ENCODE data around the gene SPATA33.

Gene SPATA33

GRCh38 chr16:89711601-89712273, 54.1 kb downstream of the SPATA33 start:
- DNase-seq, result peak; percentile 56

DNA sequence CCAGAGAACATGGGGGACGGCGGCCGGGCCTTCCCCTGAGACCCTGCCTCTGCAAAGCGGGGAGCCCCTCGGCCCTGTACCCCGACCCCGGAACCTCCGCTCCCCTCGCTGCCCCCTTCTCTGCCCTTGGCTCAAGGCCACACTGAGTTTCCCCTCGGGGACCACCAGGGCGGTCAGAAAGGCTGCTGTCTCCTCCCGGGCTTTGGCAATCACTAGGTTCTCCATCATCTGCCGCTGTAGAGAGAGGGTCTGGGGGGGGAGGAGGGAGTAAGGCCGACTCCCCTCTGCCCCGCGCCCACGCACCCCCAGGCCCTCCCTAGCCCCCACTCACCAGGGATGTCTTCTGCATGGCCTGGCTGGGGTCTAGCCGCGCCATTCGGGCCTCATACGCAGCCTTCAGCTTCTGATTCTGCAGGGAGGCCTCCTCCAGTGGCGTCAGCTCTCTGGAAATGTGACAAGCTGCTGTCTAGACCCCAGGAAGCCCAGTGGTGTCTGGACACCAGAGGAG, 54.7 kb downstream of the SPATA33 start:
- no peak for DNase-seq

GRCh38 chr16:89716493-89716892, 58.9 kb downstream of the SPATA33 start:
- no peak for DNase-seq

DNA sequence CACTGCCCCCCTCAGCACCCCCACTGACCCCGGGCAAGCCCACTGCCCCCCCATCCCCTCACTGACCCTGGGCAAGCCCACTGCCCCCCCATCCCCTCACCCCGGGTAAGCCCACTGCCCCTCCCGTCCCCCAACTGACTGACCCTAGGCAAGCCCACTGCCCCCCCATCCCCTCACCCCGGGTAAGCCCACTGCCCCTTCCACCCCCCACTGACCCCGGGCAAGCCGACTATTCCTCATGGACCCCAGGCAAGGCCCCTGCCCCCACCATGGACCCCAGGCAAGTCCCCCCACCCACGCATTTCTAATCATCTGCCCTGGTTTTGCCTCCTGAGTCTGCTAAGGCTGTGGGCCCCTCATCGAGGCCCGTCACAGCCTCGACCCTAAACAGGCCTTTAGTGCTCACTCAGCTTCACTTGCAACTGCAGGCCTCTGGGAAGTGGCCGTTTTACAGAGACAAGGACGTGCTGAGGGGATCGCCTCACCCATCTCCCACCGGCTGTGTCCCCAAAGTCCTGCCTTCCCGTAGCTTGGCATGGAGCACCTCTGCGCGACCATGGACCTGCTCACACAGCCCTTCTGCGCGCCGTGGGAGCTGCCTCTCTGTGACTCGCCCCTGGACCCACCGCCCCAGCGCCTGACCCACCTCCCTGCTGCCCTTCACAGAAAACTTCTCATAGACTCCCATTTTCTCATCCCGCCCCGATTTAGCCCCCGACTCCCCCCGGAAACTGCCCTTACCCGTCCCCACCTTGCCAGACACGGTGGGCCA, 59.5 kb downstream of the SPATA33 start:
- DNase-seq, result no peak

GRCh38 chr16:89717688-89718505, 60.3 kb downstream of the SPATA33 start:
- DNase-seq, result no peak
